Neuronal stem cell (in vitro differentiated cells): ENCODE results near the gene AANAT.

Source experiments
- DNase-seq: peaks from one replicate; pipeline ENCODE4 v3.0.0-alpha.2; 2013; ENCODE audit warnings: low spot score
- H2AFZ ChIP-seq: one replicate; pipeline ENCODE4 v1.6.1; 2013; ENCODE audit warnings: mild to moderate bottlenecking, low read length, inconsistent platforms
- H2AK5ac ChIP-seq: 2 replicates; pipeline ENCODE4 v1.6.1; 2013; ENCODE audit warnings: low read depth, mild to moderate bottlenecking, inconsistent platforms, low read length, moderate library complexity, mixed read lengths
- H2BK120ac ChIP-seq: 2 replicates; pipeline ENCODE4 v1.6.1; 2013; ENCODE audit warnings: low read depth, mild to moderate bottlenecking, inconsistent platforms, low read length, moderate library complexity, mixed read lengths
- H2BK12ac ChIP-seq: one replicate; pipeline ENCODE4 v1.6.1; 2013; ENCODE audit warnings: low read length, inconsistent platforms
- H2BK15ac ChIP-seq: 2 replicates; pipeline ENCODE4 v1.6.1; 2013; ENCODE audit warnings: mild to moderate bottlenecking, low read length, inconsistent platforms, mixed read lengths
- H2BK5ac ChIP-seq: one replicate; pipeline ENCODE4 v1.6.1; 2013; ENCODE audit warnings: inconsistent platforms, mild to moderate bottlenecking, low read length, moderate library complexity
- H3K14ac ChIP-seq: one replicate; pipeline ENCODE4 v1.6.1; 2013; ENCODE audit warnings: low read length, inconsistent platforms
- H3K18ac ChIP-seq: 2 replicates; pipeline ENCODE4 v1.6.1; 2013; ENCODE audit warnings: low read length, inconsistent platforms
- H3K23ac ChIP-seq: 2 replicates; pipeline ENCODE4 v1.6.1; 2013; ENCODE audit warnings: low read depth, mild to moderate bottlenecking, mixed read lengths, low read length, inconsistent platforms; ENCODE audit not compliant: poor library complexity
- H3K27ac ChIP-seq: replicated peaks from 3 replicates; pipeline ENCODE4 v1.5.1; 2013; ENCODE audit warnings: low read length, inconsistent platforms
- H3K27me3 ChIP-seq, 3 experiments: 2 replicates each; pipeline ENCODE4 v1.6.1; 2013; ENCODE audit warnings: low read length in 3 of 3, mild to moderate bottlenecking in 2 of 3, inconsistent platforms in 1 of 3, low read depth in 1 of 3, mixed read lengths in 1 of 3, moderate library complexity in 1 of 3; ENCODE audit not compliant: control insufficient read depth in 3 of 3, insufficient read depth in 3 of 3
- H3K36me3 ChIP-seq, 2 donors: replicated peaks in 1 of 2; 2 replicates each; pipeline ENCODE4 v1.6.1; 2013; ENCODE audit warnings: low read length in 2 of 2; ENCODE audit not compliant: control insufficient read depth in 2 of 2, insufficient read depth in 2 of 2
- H3K4ac ChIP-seq: 2 replicates; pipeline ENCODE4 v1.6.1; 2013; ENCODE audit warnings: inconsistent platforms, mild to moderate bottlenecking, low read length, moderate library complexity
- H3K4me1 ChIP-seq, 2 donors: 1 replicate in 1 of 2; 2 replicates in 1 of 2; pipeline ENCODE4 v1.6.1; 2013; ENCODE audit warnings: low read length in 2 of 2, low read depth in 1 of 2; ENCODE audit not compliant: control insufficient read depth in 2 of 2, insufficient read depth in 1 of 2
- H3K4me2 ChIP-seq: one replicate; pipeline ENCODE4 v1.6.1; 2013; ENCODE audit warnings: mild to moderate bottlenecking, low read length, inconsistent platforms; ENCODE audit not compliant: insufficient read depth, poor library complexity, severe bottlenecking
- H3K4me3 ChIP-seq, 2 donors: 2 replicates each; pipeline ENCODE4 v1.5.1; 2013; ENCODE audit warnings: low read length in 2 of 2, mild to moderate bottlenecking in 2 of 2, inconsistent platforms in 1 of 2, moderate library complexity in 1 of 2
- H3K79me1 ChIP-seq: one replicate; pipeline ENCODE4 v1.6.1; 2013; ENCODE audit warnings: low read depth, mild to moderate bottlenecking, inconsistent platforms, low read length, moderate library complexity
- H3K9ac ChIP-seq: one replicate; pipeline ENCODE4 v1.6.1; 2013; ENCODE audit warnings: mild to moderate bottlenecking, low read depth, low read length, inconsistent platforms; ENCODE audit not compliant: poor library complexity
- H3K9me3 ChIP-seq, 2 donors: replicated peaks in 1 of 2; 2 replicates each; pipeline versions ENCODE3 to v1.6.1; 2013; ENCODE audit warnings: low read length in 2 of 2, mild to moderate bottlenecking in 2 of 2, inconsistent platforms in 1 of 2, low read depth in 1 of 2, mixed read lengths in 1 of 2, moderate library complexity in 1 of 2; ENCODE audit not compliant: control insufficient read depth in 2 of 2, insufficient read depth in 1 of 2
- H4K8ac ChIP-seq: one replicate; pipeline ENCODE4 v1.6.1; 2013; ENCODE audit warnings: low read depth, mild to moderate bottlenecking, inconsistent platforms, low read length, moderate library complexity
- H4K91ac ChIP-seq: one replicate; pipeline ENCODE4 v1.6.1; 2013; ENCODE audit warnings: low read length, low read depth, mild to moderate bottlenecking, inconsistent platforms; ENCODE audit not compliant: poor library complexity
- WGBS, 2 donors: extraction: QIAGEN DNeasy Blood & Tissue Kit; methylation state at CpG; one replicate each; pipeline ENCODE4 v1.1.7; 2013; ENCODE audit warnings: missing lambda C conversion rate in 2 of 2, mixed read lengths in 1 of 2; ENCODE audit not compliant: insufficient read length in 2 of 2, insufficient replicate concordance in 1 of 2; ENCODE audit errors: extremely low coverage in 2 of 2; 5-methylcytosine and 5-hydroxymethylcytosine counted together

Gene AANAT

DNA sequence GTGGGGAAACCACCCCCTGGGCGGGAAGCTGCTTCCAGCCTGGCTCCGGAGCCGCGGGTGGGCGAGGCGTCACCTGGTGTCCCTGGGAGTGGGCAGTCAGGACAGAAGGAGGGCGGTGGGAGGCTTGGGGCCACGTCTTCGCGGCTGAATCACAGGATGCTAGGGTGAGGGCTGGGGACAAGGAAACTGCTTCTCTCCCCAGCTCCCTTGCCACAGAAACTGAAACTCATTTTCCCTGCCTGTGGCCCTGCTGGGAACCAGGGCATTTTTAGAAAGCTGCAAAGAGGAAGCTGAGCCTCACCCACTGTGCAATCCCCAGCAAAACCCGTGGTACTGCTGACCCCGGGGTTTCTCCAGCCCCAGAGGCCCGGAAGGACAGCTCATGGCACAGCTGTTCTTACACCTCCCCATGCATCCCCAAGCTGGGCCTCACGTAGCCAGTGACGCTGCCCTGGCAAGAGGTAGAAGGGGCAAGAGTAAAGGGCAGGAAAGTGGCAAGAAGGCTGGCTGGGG, 25.6 kb downstream of the AANAT start:
- H3K36me3 ChIP-seq, result no peaks in the 10 kb centered on the region
- DNase-seq, result no peak
- H2AK5ac ChIP-seq, result peak overlapping the region; percentile 15
- WGBS, 2 donors, result no CpG with 5 or more reads among the region's 15 CpGs
- peak overlapping the region; percentile 6 for H3K14ac ChIP-seq
- H3K18ac ChIP-seq, result peak overlapping the region; percentile 80
- H3K27ac ChIP-seq, result no peak overlapping the region
- peak overlapping the region; percentile 44 for H3K9ac ChIP-seq
- no peak overlapping the region for H4K91ac ChIP-seq
- no peaks in the 10 kb centered on the region for H3K79me1 ChIP-seq
- no peak overlapping the region for H2BK120ac ChIP-seq
- peak overlapping the region; percentile 67 for H2AFZ ChIP-seq
- no peaks in the 10 kb centered on the region for H3K9me3 ChIP-seq
- H3K4me1 ChIP-seq, result peaks cover 4 to 21% of the 10 kb centered on the region in 2 donors
- H3K27me3 ChIP-seq, result peaks cover 0 to 54% (median 0%) of the 10 kb centered on the region in 3 experiments
- H3K23ac ChIP-seq, result no peak overlapping the region
- no peak overlapping the region for H3K4me3 ChIP-seq
- no peak overlapping the region for H3K4me2 ChIP-seq
- H2BK5ac ChIP-seq, result peak overlapping the region; percentile 75
- H4K8ac ChIP-seq, result peak overlapping the region; percentile 43
- no peak overlapping the region for H2BK12ac ChIP-seq
- H2BK15ac ChIP-seq, result peak overlapping the region; percentile 30
- no peak overlapping the region for H3K4ac ChIP-seq

DNA sequence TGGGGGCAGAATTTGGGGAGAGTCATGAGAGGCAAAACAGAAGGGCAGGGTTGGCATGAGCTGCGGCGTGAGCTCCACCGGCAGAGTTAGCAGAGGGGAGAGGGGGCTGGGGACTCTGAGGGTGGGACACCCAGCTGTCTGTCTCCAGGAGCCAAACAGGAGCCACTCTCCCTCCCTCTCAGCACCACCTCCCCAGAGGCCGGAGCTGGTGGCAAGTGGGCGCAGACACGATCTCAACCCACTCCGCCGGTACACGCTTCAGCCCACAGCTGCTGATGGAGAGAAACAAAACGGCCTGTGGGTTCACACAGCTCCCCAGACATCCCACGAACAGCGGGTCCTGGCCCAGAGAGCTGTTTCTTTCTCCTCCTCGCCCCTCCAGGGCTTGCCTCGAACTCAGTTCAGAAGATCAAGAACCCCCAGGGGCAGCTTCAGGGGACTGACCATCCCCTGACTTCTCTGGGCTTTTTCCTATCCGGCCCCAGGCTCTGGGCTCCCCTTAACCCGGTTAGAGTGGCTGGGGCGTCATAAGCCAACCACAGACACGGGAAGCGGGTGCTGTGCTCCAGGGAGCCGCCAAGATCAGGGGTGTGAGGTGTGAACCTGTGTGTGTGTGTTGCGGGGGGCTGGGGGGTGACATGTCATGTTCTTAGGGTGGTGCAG, 26.2 kb downstream of the AANAT start:
- DNase-seq, result no peak
- no peaks in the 10 kb centered on the region for H3K9me3 ChIP-seq
- no peaks in the 10 kb centered on the region for H3K36me3 ChIP-seq
- WGBS, 2 donors, result no CpG with 5 or more reads among the region's 21 CpGs
- H3K23ac ChIP-seq, result no peak overlapping the region
- peak overlapping the region; percentile 44 for H3K9ac ChIP-seq
- no peak overlapping the region for H2BK120ac ChIP-seq
- peak overlapping the region; percentile 72 for H4K91ac ChIP-seq
- H3K4me3 ChIP-seq, result no peak overlapping the region
- peak overlapping the region; percentile 67 for H2AFZ ChIP-seq
- H2AK5ac ChIP-seq, result peak overlapping the region; percentile 15
- H3K18ac ChIP-seq, result peak overlapping the region; percentile 57
- H3K14ac ChIP-seq, result peak overlapping the region; percentile 8
- H3K4me1 ChIP-seq, result peaks cover 8 to 26% of the 10 kb centered on the region in 2 donors
- peak overlapping the region; percentile 41 for H2BK12ac ChIP-seq
- H4K8ac ChIP-seq, result no peak overlapping the region
- no peak overlapping the region for H3K4ac ChIP-seq
- H2BK15ac ChIP-seq, result peak overlapping the region; percentile 30
- H3K27me3 ChIP-seq, result peaks cover 0 to 60% (median 0%) of the 10 kb centered on the region in 3 experiments
- no peak overlapping the region for H3K4me2 ChIP-seq
- H2BK5ac ChIP-seq, result no peak overlapping the region
- H3K79me1 ChIP-seq, result no peaks in the 10 kb centered on the region
- no peak overlapping the region for H3K27ac ChIP-seq

DNA sequence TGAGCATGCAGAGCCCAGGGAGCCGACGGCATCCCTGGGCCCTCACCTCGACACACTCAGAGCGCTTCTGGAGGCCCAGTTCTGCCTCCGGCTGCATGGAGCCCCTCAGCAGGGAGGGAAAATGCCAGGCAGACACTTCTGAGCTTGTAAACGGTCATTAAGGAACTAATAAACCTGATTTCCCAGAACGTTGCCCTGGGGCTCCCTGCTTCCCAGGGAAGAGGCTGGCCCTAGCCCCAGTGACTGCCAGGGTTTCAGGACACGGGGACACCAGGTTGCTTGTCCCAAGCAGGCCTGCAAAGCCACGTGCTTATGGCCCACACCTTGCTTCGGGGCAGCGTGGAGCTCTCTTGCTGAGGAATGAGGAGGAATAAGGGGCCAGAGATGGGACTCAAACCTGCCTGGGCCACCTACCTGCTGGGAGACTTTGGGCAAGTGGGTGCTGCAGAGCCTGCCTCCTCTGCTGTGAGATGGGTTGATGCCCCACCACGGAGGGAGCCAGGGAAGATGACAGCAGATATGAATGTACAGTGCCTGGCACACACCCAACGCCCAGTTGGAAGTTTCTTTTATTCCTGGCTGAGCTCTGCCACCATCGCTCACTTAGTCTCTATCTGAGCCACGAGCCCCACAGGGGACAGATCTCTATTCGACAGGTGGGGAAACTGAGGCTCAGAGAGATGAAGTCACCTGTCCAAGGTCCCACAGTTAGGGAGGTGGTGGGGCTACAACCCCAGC, 28.4 kb downstream of the AANAT start:
- Histone ChIP-seq H3K4ac (no peak overlapping the region), H3K27me3 (peaks cover 3 to 80% (median 12%) of the 10 kb centered on the region in 3 experiments)
- no CpG with 5 or more reads among the region's 16 CpGs for WGBS, 2 donors

DNA sequence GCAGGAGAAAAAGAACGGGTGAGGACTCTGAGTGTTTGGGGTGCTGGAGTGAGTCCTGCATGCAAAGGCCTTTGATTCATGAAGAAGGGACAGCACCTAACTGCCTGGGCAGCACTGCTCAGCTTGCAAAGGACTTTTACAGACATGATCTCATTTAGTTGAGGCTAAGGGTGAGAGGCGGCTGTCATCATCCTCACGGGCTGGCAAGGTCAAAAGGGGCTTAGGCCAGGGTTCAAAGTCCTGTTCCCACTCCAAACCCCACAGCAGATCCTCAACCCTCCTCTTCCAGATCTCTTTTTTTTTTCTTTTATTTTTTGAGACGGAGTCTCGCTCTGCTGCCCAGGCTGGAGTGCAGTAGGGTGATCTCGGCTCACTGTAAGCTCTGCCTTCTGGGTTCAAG, 29.1 kb downstream of the AANAT start:
- Histone ChIP-seq H3K27me3 (peaks cover 5 to 86% (median 14%) of the 10 kb centered on the region in 3 experiments), H3K79me1 (no peaks in the 10 kb centered on the region), H3K36me3 (no peaks in the 10 kb centered on the region), H3K27ac (no peak overlapping the region), H3K9me3 (no peaks in the 10 kb centered on the region), H3K4me2 (no peak overlapping the region), H3K4ac (no peak overlapping the region), H3K18ac (no peak overlapping the region), H2BK15ac (no peak overlapping the region), H2BK12ac (no peak overlapping the region), H4K91ac (no peak overlapping the region), H4K8ac (no peak overlapping the region), H2BK120ac (no peak overlapping the region), H2AFZ (no peak overlapping the region), H3K4me3 (no peak overlapping the region), H3K23ac (peak overlapping the region; percentile 40), H3K9ac (no peak overlapping the region), H2AK5ac (no peak overlapping the region), H3K14ac (no peak overlapping the region), H3K4me1 (peaks cover 10 to 35% of the 10 kb centered on the region in 2 donors), H2BK5ac (no peak overlapping the region)
- DNase-seq, result no peak
- WGBS, 2 donors, result no CpG with 5 or more reads among the region's 6 CpGs

More for the DNA sequence above, 28.4 kb downstream of the AANAT start:
- no peak overlapping the region for H3K23ac ChIP-seq
- H4K8ac ChIP-seq, result no peak overlapping the region
- DNase-seq, result no peak
- no peak overlapping the region for H2BK5ac ChIP-seq
- peak overlapping the region; percentile 3 for H3K18ac ChIP-seq
- no peak overlapping the region for H3K9ac ChIP-seq
- no peak overlapping the region for H2BK120ac ChIP-seq
- H3K4me1 ChIP-seq, result peaks cover 10 to 32% of the 10 kb centered on the region in 2 donors
- no peak overlapping the region for H3K14ac ChIP-seq
- no peak overlapping the region for H4K91ac ChIP-seq
- H2BK12ac ChIP-seq, result no peak overlapping the region
- no peak overlapping the region for H2AFZ ChIP-seq
- H3K36me3 ChIP-seq, result no peaks in the 10 kb centered on the region
- H3K4me3 ChIP-seq, result no peak overlapping the region
- no peak overlapping the region for H3K4me2 ChIP-seq
- no peak overlapping the region for H2AK5ac ChIP-seq
- H3K9me3 ChIP-seq, result no peaks in the 10 kb centered on the region
- no peak overlapping the region for H3K27ac ChIP-seq
- peak overlapping the region; percentile 56 for H2BK15ac ChIP-seq
- no peaks in the 10 kb centered on the region for H3K79me1 ChIP-seq
